LoVo (cell line): ENCODE results near the gene SLC11A1.

Experiments used
- DNase-seq: peaks from one replicate; pipeline ENCODE4 v3.0.0-alpha.2; 2016; ENCODE audit warnings: low spot score

Gene SLC11A1

GRCh38 chr2:218394298-218395089 is 12.4 kb downstream of the SLC11A1 start:
- DNase-seq: no peak

- no peak for DNase-seq
Measured at GRCh38 chr2:218395090-218395444, 13.0 kb downstream of the SLC11A1 start.

GRCh38 chr2:218395456-218395825 is 13.4 kb downstream of the SLC11A1 start:
- no peak for DNase-seq

- DNase-seq: peak; percentile 94
Measured at GRCh38 chr2:218395826-218396687, 14.0 kb downstream of the SLC11A1 start.

GRCh38 chr2:218396688-218397462 is 14.8 kb downstream of the SLC11A1 start:
- DNase-seq: peak; percentile 44

GRCh38 chr2:218397463-218397819 is 15.4 kb downstream of the SLC11A1 start:
- no peak for DNase-seq

- DNase-seq: peak; percentile 68
Measured at GRCh38 chr2:218397820-218398436, 15.9 kb downstream of the SLC11A1 start.

- DNase-seq: peak; percentile 58
Measured at GRCh38 chr2:218398437-218399390, 16.6 kb downstream of the SLC11A1 start.

GRCh38 chr2:218399391-218400166 is 17.5 kb downstream of the SLC11A1 start, which contains the start of gene CTDSP1:
Gene CTDSP1, plus strand, starts transcription at chr2:218399868. Its CDS starts 223 bp downstream, at chr2:218400091.
- peak; percentile 96 for DNase-seq

GRCh38 chr2:218400167-218400929 is 18.3 kb downstream of the SLC11A1 start:
- DNase-seq: no peak

GRCh38 chr2:218400930-218401881 is 19.1 kb downstream of the SLC11A1 start:
- DNase-seq: no peak

- no peak for DNase-seq
Measured at GRCh38 chr2:218401890-218402289, 19.8 kb downstream of the SLC11A1 start.

- DNase-seq: no peak
Measured at GRCh38 chr2:218402491-218402901, 20.4 kb downstream of the SLC11A1 start.

GRCh38 chr2:218402911-218403411 is 20.9 kb downstream of the SLC11A1 start:
- no peak for DNase-seq

- DNase-seq: no peak
Measured at GRCh38 chr2:218403810-218404209, 21.7 kb downstream of the SLC11A1 start.

GRCh38 chr2:218404351-218405085 is 22.4 kb downstream of the SLC11A1 start:
- DNase-seq: no peak

GRCh38 chr2:218405086-218405745 is 23.1 kb downstream of the SLC11A1 start:
- DNase-seq: no peak
